ENCODE results near the gene NHSL2.
"Not testable (repeated sequence)": the region's sequence is repeated elsewhere in the genome, so short reads cannot be mapped to it uniquely, and the experiment has no call there.

NHSL2 gene

DNA sequence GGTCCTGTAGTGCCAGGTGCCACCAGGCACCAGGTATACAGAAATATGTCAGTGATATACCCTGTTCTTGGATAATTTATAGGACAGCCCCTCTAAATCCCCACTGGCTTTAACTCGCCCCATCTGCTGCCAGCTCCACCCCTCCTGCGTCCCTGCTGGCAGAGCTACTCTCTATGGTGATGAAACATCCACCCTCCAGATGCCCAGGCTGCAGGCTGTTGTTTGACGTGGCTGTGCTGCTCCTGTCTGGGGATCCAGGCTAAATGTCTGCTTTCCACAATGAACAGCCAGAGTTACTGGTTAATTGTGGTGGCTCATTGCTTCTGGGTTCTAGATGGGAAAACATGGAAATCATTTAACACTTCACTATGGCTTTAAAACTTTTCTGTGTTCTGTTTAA is 12.9 kb downstream of the NHSL2 start:
- no peak for DNase-seq (ENCODE audit: low spot score)

DNA sequence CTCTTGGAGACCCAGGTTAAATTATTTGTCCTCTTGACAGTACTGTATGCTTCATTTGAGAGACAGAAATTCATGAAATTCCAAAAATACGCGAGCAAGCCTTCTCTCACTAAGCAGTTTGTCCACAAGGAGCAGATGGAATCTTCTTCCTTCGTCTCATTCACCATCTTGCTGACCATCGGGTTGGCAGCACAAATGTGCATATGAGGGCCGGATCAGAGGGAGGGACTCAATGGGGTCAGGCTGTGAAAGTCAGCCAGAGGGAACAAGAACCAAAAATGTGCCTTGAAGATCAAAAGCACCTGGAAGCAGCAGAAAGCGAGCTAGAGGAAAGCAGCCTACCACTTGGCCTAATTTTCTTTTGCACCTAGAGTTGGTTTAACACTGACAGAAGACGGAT is 16.4 kb downstream of the NHSL2 start:
- no peak for DNase-seq (ENCODE audit: low spot score)

DNA sequence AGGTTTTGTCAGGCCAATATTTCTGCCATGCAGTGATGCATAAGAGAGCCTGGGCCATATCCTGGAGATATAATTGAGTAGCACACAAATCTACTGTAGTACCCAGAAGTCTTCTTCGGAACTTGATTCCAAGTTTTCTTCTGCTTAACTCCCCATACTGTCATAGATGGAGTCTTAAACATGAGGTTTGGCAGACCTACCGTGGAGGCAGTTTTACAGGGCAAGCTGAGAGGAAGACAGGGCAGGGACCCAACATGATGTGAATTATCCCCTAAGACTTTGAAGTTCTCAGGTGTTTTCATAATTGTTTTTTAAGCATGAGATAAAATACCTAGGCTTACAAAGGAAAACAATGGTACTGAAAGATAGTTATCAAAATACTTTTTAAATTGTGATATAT is 18.2 kb downstream of the NHSL2 start:
- no peak for DNase-seq (ENCODE audit: low spot score)

DNA sequence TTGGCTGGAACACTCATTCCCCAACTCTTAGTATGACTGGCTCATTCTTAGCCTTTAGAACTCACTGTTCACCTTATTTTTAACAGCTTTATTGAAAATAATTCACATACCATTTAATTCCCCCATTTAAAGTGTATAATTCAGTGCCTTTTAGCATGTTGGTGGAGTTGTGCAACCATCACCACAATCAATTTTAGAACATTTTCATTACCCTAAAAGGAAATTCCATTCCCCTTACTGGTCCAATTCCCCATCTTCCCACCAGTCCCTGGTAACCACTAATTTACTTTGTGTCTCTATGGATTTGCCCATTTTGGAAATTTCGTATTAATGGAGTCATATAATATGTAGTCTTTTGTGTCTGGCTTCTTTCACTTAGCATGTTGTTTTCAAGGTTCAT is 19.7 kb downstream of the NHSL2 start:
- DNase-seq (ENCODE audit: low spot score) = no peak

DNA sequence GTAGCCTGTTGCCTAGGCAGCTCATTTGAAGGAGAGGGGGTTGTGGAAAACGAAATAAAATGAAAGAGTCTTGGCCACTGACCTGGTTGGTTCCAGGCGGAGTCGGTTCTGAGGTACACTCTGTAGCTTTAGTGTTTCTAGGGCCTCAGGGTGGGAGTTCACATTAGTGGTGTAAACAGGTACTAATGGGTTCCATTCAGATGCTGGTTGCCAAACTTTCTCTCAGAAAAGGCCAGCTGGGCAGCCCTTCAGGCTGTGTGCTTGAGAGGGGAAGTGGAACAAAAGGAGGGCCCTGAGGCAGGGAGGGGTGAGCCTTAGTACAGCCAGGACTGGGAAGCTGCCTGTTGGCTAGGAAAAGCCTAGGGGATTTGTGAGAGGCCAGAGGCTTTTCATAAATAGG is 24.8 kb downstream of the NHSL2 start:
- DNase-seq (ENCODE audit: low spot score) = no peak

DNA sequence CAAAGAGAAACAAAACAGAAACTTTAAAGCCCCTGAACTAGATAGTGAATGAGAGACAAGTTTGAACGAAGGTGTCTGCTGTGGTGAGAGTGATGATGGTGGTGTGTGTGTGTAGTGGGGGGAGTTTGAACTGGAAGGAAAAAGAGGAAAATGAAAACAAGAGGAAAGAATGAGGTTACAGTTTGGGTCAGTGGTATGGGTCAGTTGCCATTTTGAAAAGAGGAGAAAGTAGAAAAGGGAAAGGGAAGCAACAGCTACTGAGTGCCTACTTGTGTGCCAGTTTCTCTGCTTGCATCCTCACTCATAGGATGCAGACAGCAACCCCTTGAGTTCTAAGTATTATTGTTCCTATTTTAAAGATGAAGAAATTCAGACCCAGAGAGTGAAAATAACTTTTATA is 26.0 kb downstream of the NHSL2 start:
- no peak for DNase-seq (ENCODE audit: low spot score)

DNA sequence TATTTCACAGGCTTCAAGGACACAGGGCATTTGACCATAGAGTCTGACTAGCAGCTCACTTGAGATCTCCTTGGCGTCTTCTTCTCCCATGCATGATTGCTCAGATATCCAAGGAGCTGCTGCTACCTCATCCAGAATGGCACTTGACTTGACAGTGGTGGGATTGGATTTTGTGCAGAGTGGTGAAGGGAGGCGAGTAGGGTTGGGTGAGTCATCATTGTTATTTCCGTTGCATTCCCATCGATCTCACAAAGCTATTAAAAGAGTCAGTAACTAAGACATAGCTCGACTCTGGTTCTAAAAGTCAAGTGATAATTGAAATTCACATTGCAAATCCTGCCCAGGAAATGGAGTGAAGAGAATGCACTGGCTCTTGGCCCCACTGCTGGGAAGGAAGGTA is 27.7 kb downstream of the NHSL2 start:
- no peak for DNase-seq (ENCODE audit: low spot score)

DNA sequence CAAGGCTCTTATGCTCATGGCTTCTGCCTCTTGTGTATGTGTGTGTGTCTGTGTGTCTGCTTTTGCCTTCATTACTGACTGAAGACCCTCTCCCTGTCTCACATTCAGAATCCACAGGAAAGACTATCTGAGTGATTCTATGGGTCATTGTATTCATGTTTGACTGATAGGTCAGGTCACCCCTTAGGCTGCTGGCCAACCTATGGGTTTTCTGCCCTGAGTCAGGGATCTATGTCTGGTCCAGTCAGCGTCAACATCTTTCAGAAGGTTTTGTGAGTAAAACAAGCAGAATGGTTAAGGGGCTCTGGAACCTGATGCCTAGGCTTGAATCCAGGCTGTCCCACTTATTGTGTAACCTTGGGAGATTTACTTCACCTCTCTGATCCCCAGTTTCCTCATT is 30.5 kb downstream of the NHSL2 start:
- no peak for DNase-seq (ENCODE audit: low spot score)

GRCh38 chrX:71941776-71942175 is 31.1 kb downstream of the NHSL2 start:
- DNase-seq (ENCODE audit: low spot score) = no peak

DNA sequence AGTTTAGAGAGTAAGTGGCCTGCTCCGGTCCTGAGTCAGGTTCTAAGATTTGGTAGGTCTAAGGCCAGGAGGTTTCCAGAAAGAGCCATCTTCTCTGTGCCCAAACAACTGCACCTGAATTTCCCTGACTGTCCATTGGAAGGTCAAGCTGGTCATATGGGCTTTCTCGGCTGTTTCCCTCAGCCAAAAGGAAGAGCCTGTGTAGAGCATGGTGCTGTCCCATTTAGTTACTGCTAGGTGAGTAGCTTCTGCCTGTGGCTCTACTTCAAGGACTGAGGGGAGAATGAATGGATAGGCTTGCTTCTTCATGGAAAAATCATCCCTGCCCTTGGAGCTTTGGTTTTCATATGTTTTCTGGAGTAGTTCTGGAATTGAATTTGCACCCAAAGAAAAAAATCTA is 33.7 kb downstream of the NHSL2 start:
- DNase-seq (ENCODE audit: low spot score) = no peak

DNA sequence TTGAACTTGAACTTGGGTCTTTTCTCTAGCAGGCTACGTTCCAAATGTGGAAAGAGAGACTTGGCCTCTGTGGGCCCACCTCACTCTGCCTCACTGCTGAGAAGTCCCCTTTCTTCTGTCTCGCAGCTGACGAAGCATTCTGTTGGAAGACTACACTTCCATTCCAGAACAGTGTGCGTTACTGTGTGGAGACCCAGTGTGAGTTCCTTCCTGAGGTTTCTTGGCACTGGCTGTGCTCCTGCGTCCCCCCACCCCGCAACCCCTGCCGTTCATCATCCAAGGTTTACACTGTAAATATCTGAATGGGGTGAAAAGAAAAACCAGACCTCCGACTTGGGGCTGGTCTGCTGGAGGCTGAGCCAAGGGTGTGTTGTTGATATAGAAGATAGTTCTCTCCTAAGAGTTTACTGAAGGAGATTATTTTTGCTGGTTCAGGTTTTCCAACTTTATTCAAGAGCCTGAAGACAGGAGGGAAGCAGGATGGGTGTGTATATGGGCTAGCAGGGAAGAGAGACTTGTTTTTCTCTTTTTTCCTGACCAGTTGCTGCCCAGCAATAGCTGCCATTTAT is 34.7 kb downstream of the NHSL2 start:
- DNase-seq (ENCODE audit: low spot score) = no peak

DNA sequence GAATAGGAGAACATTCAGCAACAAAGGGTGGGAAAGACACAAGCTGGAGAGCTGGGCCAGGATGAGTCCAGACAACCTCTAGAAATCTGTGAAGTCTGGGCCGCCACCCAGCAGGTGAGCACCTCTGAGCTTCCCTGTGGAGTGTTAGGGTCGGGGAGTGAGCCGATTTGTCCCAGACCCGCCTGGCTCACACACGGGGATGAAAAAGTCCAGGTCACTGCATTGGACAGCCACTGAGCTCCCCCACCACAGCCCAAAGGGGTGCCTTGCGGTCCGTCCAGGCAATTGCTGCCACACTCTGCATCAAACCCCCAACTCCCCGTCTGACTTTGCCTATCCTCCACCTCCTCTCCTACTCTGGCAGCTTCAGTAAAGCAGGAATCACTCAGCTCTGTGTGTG is 38.7 kb downstream of the NHSL2 start:
- DNase-seq (ENCODE audit: low spot score) = no peak

- DNase-seq (ENCODE audit: low spot score) = no peak
These were observed 39.3 kb downstream of the NHSL2 start for GRCh38 chrX:71949844-71950445.

DNA sequence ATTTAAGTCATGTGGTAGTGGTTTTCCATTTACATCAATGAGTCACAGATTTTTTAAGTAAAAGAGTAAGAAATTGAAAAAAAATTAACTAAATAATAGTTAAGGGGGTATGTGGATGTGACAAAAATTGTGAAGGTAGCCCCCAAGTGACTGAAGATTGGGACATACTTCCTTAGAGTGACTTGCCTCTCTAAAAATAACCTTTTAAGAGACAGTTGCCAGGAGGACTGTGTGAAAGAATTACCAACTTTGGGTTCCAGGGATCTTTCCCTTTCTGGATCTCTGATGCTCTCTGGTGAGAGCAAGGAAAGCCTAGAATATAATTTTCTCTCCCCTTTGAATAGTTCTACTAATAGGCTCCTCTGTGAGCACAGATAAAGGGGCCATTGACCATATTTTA is 42.7 kb downstream of the NHSL2 start:
- no peak for DNase-seq (ENCODE audit: low spot score)

- DNase-seq (ENCODE audit: low spot score) = no peak
These were observed 43.3 kb downstream of the NHSL2 start for GRCh38 chrX:71953946-71954345.

- DNase-seq (ENCODE audit: low spot score) = no peak
These were observed 43.8 kb downstream of the NHSL2 start for GRCh38 chrX:71954458-71954857.

GRCh38 chrX:71955530-71956120 is 45.0 kb downstream of the NHSL2 start:
- no peak for DNase-seq (ENCODE audit: low spot score)

GRCh38 chrX:71958281-71958675 is 47.6 kb downstream of the NHSL2 start:
- no peak for DNase-seq (ENCODE audit: low spot score)

- DNase-seq (ENCODE audit: low spot score) = not testable (repeated sequence)
These were observed 53.5 kb downstream of the NHSL2 start for GRCh38 chrX:71964184-71964583.

DNA sequence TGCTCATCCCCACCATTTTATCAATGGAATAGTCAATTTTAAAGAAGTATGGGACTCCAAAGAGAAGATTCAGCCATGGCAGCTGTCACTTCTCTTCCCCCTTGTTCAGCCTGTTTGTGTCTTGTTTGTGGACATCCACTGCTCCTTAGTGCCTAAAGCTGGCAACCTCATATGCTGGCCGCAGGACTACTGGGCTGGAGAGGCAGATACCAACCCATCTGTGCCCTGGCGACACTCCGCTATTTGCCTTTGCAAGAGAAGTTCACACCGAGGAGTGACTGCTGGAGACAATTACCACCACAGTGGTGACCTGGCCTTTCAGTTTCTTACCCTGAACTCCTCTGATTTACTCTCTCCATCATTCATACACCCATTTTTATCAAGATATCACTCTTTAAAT is 64.3 kb downstream of the NHSL2 start:
- no peak for DNase-seq (ENCODE audit: low spot score)

- DNase-seq (ENCODE audit: low spot score) = no peak
These were observed 66.1 kb downstream of the NHSL2 start for GRCh38 chrX:71976753-71977152.

DNA sequence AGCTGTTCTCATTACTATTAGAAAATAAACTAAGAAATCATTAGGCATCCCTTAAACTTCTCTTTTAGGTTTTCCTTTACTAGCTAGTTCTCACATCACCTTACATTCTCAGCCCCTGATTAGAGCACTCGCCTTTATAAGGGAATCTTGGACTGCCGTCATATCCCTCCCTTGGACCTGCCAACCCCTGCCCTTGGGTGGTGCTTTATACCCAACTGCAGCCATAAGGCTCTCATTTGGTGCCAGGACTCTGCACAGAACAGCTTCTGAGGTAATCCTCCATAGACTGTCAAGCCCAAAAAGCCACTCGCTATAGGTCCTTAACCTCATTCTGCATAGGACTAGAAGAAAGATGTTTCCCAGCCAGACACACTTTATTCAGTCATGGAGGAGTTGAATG is 67.5 kb downstream of the NHSL2 start:
- no peak for DNase-seq (ENCODE audit: low spot score)

DNA sequence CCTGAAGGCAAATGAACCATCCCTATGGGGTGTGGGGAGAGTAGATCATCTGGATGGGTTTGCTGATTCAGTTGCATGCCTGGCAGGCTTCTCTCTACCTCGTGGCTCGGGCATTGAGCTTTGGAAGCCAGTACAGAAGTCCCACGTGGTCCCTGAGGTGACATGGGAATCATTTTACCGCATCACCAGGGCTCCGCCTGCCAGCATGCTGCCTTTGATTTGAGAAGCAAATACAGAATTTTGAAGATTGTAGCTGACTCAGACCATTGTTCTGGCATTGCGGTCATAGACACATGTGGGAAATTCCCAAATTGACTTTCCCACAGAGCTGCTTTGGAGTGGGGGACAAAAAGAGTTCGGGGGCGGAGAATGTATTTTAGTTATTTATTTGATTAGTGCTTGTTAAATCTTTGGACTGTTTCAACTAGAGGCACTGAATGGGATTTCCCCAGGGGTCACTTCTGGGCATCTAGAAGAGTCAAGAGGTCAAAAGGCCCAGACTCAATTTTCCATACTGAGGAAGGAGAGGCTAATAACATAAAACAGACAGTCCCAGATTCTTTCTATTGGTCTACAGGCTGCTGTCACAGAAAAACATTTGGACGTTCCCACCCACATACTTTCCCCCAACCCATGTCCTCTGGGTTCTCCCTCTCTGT is 79.3 kb downstream of the NHSL2 start:
- DNase-seq (ENCODE audit: low spot score) = no peak

- no peak for DNase-seq (ENCODE audit: low spot score)
These were observed 79.9 kb downstream of the NHSL2 start for GRCh38 chrX:71990518-71990917.

Data from left forelimb (tissue), 1 donor.